Suprapubic skin (tissue), 4 donors: ENCODE data around the gene APEH.

ENCODE experiments used
- CTCF ChIP-seq, 2 donors: fragments of 200-600 bp in 1 of 2; fragments of 450-650 bp in 1 of 2; sonication (generic) in 1 of 2; IDR thresholded peaks; one replicate each; pipeline ENCODE4 v1.5.1; 2016 to 2019; ENCODE audit warnings: antibody characterized with exemption in 2 of 2, mild to moderate bottlenecking in 1 of 2, moderate library complexity in 1 of 2
- POLR2A ChIP-seq, 2 donors: fragments of 450-650 bp; IDR thresholded peaks; one replicate each; pipeline ENCODE4 v1.6.1; 2017; ENCODE audit warnings: antibody characterized with exemption in 2 of 2, mild to moderate bottlenecking in 2 of 2, moderate library complexity in 2 of 2
- POLR2AphosphoS5 ChIP-seq, 3 donors: sonication (generic); formaldehyde crosslinking; IDR thresholded peaks; one replicate each; pipeline ENCODE4 v1.6.1; 2017; ENCODE audit warnings: antibody characterized with exemption in 3 of 3

GRCh38 chr3:49664300-49664699, 9.9 kb upstream of the APEH start:
- TF ChIP-seq CTCF (IDR thresholded peaks at IDR 0.05) (no peak), POLR2A (IDR thresholded peaks at IDR 0.05) (no peak), POLR2AphosphoS5 (IDR thresholded peaks at IDR 0.05) (no peak)
